Dermis microvascular lymphatic vessel endothelial cell (primary cell): ENCODE data around the gene DTX2. TPM values are rescaled to one million over a fixed set of nuclear protein-coding genes. Genes with fewer than 3 reads are reported as not detected.
"Not testable (repeated sequence)": the region's sequence is repeated elsewhere in the genome, so short reads cannot be mapped to it uniquely, and the experiment has no call there.

Source experiments
- DNase-seq, 2 donors: peaks; one replicate each; pipeline versions ENCODE4 v3.0.0 to v3.0.0-alpha.2; 2010; ENCODE audit warnings: low read depth in 2 of 2
- total RNA-seq: library from RNA; depleted of rRNA; stranded (reverse); fragments of >200 nt; gene quantifications from 2 replicates; pipeline ENCODE4 v1.2.1, GENCODE V29; 2014

Gene DTX2
- total RNA-seq, 1 donor from 2014 or later: 4.1 TPM

DNA sequence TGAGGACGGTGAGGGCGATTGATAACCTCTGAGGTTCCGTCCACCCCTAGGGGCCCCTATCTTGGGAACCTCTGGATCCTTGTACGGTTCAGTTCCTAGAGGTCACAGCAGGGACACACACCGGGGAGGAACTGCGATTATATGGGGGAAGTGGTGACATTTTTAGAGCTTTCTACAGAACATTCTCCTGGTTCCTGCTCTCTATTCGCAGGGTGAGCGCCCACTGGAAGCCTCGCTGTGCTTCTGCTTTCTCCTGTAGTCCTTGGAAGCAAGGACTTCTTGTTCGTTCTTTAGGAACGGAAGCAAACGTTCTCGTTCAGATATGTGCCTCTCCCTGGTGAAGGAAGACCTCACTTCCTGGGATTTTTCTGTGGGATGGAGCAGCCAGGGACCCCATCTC lies 26.5 kb downstream of the DTX2 start:
- DNase-seq: not testable (repeated sequence)

DNA sequence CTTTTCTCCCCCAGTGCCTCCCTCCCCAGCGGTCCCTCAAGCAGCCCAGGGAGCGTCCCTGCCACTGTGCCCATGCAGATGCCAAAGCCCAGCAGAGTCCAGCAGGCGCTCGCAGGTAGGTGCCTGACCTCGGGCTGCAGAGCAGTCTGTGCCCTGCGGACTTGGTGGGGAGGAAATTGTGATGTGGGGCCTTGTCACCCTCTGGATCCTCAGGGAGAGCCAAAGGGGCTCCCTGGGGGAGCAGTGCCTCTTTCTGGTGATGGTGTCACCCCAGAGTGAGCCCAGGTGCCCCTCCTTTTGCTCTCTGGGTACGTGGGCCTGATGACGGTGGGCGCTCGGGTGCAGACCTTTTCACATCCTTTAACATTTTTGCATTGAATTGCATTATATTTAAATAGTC lies 30.6 kb downstream of the DTX2 start:
- DNase-seq: not testable (repeated sequence)

DNA sequence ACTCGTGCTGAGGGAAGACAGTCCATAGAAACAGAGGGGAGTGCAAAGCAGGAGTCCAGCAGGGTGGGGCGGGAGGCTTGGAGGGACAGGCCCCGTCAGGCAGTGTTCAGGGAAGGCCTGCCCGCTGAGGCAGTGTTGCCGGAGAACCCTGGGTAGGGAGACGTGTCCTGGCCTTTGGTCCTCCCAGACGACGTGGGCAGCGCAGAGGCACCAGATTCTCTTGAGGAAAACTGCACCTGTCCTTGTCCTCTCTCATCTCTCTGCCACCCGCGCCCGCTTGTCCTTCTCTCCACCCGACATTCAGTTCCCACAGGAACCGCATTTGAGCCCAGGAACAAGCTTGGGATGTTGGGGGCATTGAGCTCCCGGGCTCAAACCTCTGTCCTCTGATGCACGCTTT lies 34.2 kb downstream of the DTX2 start:
- DNase-seq: not testable (repeated sequence)

DNA sequence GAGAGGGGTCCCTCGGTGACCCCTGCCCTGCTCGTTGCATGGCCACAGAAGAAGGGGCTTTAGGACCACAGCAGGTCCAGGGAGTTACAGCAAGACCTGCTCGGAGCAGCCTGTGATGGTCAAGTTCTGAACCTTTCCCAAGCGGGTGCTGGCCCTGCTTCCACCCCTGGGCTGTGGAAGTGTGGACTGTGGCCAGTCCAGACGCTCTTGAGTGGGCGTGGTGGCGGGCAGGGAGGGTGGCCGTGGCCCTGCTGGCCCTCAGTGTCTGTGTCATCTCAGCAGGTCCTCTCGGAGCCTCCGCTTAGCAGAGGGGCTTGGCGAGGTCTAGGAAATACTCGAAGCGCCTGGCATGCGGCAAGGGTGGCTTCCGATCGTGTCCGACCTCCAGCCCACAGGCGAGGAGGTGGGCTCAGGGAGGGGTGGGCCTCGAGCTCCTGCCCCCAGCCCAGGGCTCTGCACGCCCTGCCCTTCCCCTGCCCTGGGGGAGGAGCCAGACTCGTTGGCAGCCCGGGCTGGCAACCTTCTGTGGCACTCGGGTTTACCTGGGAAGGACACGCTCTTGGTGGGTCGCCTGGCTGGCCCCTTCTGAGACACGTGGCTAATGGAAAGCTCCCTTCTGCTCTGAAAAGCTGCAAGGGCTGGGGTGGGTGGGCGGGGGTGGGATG lies 36.5 kb downstream of the DTX2 start:
- not testable (repeated sequence) for DNase-seq

DNA sequence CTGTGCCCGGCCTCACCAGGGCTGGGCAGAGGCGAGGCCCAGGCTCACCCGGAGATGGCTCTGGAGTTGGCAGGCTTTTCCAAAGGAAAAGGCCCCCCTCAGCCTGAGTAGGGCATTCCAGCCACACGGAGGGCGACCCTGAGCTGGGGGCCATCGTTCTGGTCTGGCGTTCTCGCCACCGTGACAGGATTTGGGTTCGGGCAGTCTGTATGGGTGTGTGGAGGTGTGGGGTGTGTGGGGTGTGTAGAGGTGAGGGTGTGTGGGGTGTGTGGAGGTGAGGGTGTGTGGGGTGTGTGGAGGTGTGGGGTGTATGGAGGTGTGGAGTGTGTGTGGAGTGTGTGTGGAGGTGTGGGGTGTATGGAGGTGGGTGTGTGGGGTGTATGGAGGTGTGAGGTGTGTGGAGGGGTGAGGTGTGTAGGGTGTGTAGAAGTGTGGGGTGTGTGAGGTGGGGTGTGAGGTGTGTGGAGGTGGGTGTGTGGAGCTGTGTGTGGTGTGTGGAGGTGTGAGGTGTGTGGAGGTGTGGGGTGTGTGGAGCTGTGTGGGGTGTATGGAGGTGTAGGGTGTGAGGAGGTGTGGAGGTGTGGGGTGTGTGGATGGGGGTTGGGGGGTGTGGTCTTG lies 37.2 kb downstream of the DTX2 start:
- not testable (repeated sequence) for DNase-seq

DNA sequence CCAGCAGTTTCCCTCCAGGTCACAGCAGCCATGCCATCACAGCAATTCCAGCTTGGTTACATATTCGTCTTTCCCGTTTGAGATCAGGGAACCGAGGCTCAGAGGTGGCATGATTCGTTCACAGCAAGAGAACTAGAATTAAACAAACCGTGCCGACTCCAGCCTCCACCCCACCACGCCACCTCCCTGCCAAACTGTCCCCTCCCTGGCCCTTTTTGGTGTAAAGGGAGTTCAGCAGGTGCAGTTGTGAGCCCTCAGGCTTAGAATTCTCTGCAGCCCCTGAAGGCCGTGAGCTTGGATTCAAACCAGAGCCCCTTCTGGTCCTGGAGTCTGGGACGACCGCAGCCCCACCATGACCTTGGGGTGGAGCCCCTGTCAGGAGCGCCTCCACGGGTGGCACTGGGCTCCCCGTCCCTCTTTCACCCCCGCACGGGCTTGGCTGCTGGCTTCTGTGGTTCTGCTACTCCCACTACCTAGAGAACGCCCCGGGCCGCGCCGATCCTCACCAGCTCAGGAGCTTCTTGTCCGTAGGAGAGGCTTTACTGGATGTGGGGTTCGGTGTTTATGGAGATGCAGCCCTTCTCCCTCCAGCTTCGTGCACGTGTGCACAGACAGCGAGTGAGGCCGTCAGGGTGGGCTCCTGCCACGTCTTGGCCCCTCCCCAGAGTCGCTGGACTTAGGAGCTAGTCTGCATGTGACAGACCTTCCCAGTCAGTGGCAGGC lies 37.9 kb downstream of the DTX2 start:
- not testable (repeated sequence) for DNase-seq

DNA sequence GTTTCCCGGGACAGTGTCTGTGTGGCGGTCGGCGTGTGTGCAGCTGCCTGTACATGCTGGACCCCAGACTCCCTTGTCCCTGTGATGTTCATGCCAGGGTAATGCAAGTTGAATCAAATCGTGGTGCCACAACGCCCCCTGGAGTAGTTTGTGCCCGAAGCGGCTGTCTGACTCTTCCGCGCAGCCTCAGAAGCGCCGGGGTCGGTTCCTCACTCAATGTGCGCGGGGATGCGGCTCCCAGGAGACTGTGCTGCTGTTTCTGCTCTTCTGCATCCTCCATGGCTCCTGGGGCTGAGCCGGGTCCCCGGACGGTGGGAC lies 38.4 kb downstream of the DTX2 start:
- not testable (repeated sequence) for DNase-seq

DNA sequence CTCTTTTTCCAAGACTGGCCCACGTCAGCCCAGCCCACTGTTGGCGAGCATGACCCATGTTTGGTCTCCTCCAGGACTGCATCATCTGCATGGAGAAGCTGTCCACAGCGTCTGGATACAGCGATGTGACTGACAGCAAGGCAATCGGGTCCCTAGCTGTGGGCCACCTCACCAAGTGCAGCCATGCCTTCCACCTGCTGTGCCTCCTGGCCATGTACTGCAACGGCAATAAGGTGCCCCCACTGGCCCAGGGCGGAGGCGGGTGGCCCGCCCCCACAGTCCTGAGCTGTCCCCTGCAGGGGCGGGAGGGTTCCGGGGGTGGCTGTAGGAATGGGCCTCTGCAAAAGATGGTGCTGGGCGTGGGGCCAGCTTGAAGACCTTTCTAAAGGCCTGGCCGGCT lies 40.7 kb downstream of the DTX2 start:
- not testable (repeated sequence) for DNase-seq

DNA sequence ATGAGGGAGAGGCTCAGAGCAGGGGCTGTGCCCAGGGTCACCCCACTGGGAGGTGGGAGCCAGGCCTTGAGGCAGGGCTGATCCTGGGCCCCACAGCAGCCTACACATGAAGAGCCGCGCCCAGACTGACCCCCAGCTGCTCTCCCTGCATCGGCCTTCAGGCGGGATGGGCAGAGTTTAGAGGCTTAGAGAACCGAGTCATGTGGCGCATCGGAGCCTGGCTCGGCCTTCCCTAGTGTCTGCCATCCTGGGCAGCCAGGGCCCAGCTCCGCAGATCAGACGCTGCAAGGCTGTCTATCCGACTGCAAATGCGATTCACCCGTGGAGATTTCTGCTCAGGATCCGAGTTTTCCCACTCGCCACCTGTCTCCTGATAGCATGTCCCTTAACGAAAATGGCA lies 41.3 kb downstream of the DTX2 start:
- DNase-seq: not testable (repeated sequence)

DNA sequence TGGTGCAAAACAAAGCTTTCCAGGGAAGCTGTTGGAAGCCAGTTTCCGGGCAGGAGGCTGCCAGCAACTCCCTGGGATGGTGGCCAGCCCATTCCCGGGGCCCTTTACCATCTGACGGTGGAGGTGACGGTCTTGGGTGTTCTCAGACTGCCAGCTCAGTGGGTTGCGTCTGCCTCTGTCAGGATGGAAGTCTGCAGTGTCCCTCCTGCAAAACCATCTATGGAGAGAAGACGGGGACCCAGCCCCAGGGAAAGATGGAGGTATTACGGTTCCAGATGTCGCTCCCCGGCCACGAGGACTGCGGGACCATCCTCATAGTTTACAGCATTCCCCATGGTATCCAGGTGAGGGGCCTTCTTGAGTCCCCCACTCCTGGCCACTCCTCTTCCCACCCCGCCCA lies 41.7 kb downstream of the DTX2 start:
- DNase-seq: not testable (repeated sequence)

DNA sequence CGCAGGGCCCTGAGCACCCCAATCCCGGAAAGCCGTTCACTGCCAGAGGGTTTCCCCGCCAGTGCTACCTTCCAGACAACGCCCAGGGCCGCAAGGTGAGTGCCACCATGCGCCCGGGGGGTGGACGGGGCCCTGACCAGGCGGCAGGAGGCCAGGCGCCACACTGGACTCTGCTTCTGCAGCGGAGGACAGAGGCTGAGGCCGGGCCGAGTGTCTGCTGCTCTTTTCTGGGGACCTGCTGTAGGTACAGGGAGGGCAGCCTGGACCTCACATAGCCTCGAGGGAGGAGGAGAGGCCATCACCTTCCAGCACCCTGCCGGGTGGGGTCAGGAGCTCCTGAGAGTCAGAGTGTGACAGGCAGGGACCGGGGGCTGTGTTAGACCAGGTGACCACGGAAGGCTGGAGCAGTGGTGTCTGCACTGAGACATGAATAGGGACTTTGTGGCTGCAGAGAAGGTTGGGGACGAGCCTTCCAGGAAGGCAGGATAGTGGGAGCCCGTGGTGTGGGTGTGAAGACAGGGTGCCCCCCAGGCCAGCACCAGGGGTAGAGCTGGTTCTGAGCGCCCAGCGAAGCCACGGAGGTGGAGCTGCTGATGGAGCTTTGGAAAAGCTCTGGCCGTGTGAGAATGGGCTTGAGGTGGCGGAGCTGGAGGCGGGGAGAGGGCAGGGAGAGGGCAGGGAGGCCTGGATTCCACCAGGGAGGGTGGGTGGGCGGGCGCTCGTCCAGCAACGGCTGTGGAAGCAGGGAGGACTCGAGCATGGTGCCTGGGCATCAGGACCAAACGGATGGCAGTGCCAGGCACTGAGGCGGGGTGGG lies 43.0 kb downstream of the DTX2 start:
- DNase-seq: not testable (repeated sequence)

DNA sequence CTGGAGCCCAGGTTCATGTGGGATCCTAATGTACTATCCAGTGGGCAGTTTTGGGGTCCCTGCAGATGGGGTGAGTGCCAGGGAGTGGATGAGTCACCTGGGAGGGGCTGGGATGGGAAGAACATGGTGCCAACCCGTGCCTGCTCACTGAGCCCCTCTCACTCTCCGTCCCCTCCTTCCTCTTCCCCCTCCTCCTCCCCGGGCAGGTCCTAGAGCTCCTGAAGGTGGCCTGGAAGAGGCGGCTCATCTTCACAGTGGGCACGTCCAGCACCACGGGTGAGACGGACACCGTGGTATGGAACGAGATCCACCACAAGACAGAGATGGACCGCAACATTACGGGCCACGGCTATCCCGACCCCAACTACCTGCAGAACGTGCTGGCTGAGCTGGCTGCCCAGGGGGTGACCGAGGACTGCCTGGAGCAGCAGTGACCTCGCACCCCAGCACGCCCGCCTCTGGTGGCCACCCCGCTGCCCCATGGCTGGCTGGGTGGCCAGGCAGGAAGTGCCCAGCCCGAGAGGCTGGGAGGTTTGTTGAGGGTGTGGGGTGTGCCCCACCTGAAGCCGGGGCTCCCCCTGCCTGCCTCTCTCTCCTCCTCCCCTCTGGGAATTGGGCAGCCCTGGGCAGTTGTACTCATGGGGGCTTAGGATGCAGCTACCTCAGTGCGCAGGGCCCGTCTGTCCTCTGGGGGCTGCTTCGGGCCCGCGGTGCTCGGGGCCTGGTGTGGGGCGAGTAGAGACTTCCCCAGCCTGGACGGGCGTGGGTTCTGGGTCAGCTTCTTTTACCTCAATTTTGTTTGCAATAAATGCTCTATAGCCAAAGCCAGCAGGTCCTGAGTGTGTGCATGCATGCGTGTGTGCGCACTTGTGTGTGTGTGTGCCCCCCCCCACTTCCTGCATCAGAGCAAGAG lies 43.9 kb downstream of the DTX2 start:
- DNase-seq: no peak

DNA sequence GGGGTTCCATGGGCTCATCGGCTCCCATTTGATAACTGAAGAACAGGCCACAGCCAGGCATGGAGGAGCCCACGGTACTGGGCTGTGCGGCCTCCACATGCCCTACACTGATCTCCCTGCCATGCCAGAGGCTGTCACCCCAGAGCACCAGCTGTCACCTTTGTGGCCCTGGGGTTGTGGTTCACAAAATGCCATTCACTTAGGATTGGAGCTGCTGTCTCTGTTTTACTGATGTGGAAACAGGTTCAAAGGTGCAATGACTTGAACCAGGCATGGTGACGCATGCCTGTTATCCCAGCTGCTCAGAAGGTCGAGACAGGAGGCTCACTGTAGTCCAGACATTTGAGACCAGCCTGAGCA lies 44.6 kb downstream of the DTX2 start:
- no peak for DNase-seq

DNA sequence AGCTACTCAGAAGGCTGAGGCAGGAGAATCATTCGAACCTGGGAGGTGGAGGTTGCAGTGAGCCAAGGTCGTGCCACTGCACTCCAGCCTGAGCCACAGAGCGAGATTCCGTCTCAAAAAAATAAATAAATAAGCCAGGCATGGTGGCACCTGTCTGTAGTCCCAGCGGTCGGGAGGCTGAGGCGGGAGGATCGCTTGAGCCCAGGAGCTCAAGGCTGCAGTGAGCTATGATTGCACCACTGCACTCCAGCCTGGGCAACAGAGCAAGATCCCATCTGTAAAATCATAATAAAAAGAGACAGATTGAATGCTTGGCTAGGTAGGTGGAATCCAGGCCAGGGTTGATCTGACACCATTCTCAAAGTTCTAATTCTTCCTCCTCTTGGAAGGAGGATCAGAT lies 45.1 kb downstream of the DTX2 start:
- not testable (repeated sequence) for DNase-seq

DNA sequence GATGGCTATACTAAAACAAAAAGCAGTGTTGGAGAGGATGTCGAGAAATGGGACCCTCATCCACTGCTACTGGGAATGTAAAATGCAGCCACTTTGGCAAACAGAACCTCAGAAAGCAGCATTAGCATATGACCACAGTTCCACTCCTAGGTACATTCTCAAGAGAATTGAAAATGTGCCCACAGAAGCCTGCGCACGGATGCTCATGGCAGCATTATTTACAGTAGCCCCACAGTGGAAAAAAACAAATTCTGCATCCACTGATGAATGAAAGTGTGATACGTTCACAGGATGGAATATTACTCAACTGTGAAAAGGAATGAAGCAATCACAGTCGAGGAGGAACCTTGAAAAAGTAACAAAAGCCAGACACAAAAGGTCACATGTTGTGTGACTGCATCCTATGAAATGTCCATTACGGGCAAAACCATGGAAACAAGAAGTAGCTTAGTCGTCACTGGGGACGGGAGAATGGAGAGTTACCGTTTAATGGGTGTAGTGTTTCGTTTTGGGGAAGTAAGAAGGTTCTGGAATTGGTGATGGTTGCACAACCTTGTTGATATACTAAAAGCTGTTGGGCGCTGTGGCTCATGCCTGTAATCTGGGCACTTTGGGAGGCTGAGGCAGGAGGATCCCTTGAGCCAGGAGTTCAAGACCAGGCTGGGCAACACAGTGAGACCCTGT lies 46.4 kb downstream of the DTX2 start:
- DNase-seq: no peak

DNA sequence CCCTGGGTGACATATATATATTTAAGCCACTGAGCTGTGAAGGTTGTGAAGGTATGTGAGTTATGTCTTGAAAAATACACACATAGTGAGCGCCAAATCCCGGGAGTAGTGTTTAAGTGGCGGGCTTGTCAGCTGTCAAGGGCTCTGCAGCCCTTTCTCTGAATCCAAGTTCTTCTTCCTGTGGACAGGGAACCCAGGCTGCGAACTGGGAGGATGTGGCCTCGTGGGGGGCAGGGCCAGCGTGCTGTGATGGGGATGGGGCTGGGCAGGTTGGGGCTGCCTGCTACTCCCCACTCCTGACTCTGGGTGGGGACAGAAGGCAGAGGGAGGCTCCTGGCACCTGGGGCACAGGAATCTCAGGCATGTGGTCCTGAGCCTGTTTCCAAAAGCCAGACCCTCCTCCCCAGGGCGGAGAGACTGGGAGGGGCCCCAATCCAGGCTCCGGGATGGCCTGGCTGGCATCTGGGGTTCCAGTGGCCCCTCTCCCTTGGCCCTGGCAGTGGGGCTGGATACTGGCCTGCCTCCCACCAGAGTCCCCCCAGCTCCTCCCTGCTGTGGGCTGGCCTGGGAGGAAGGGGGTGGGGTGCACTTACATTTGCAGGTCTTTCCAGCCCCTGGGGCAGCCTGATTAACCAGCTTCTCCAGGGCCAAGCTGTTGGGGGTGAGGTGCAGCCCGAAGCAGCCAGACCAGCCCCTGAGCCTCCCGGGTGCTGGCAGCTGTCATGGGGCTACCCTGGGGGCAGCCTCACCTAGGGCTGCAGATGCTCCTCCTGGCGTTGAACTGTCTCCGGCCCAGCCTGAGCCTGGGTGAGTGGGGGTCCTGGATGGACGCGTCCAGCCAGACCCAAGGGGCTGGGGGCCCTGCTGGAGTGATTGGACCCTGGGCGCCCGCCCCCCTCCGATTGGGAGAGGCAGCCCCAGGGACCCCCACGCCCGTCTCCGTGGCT lies 48.7 kb downstream of the DTX2 start, which contains the start of gene UPK3B:
UPK3B (plus strand) TSS at position 622 of the 947 bp plus-strand sequence; CDS start at position 723, 101 bp downstream.
- no peak for DNase-seq

DNA sequence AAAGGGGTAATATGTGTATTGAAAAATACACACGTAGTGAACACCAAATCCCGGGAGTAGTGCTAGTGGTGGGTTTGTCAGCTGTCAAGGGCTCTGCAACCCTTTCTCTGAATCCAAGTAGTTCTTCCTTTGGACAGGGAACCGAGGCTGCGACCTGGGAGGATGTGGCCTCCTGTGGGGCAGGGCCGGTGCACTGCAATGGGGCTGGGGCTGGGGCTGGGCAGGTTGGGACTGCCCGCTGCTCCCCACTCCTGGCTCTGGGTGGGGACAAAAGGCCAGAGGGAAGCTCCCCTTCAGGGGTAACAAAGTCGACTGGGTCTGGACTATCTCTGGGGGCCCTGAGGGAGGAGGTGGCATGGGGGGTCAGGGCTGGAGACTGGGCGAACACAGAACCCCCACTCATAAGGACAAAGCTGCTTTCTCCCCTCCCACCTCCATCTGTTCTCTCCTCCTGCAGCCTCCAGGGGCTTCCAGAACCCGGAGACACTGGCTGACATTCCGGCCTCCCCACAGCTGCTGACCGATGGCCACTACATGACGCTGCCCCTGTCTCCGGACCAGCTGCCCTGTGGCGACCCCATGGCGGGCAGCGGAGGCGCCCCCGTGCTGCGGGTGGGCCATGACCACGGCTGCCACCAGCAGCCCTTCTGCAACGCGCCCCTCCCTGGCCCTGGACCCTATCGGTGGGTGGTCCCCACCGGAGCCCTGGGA lies 49.8 kb downstream of the DTX2 start:
- DNase-seq: not testable (repeated sequence)
